CD14-positive monocyte (primary cell): ENCODE data around the gene LRIG1. TPM values are rescaled to one million over a fixed set of nuclear protein-coding genes. Genes with fewer than 3 reads are reported as not detected.

Experiments
- DNase-seq, 3 donors: peaks; one replicate each; pipeline ENCODE4 v3.0.0-alpha.2; 2011 to 2022
- H2AFZ ChIP-seq: 2 replicates; pipeline ENCODE4 v1.6.0; 2012; ENCODE audit warnings: mild to moderate bottlenecking, low read depth, low read length, inconsistent platforms; ENCODE audit not compliant: insufficient read depth, poor library complexity, severe bottlenecking
- H3K27ac ChIP-seq, 2 donors: 1 replicate in 1 of 2; 2 replicates in 1 of 2; pipeline ENCODE4 v1.5.1; 2012 to 2013; ENCODE audit warnings: low read length in 2 of 2, control low read depth in 1 of 2, inconsistent platforms in 1 of 2, low read depth in 1 of 2, mild to moderate bottlenecking in 1 of 2
- H3K27me3 ChIP-seq, 2 donors: one replicate each; pipeline versions ENCODE4 v1.6.0 to v1.6.1; 2011 to 2013; ENCODE audit warnings: low read length in 2 of 2; ENCODE audit not compliant: control insufficient read depth in 2 of 2, insufficient read depth in 2 of 2
- H3K36me3 ChIP-seq, 2 donors: replicated peaks in 1 of 2; 1 replicate in 1 of 2; 2 replicates in 1 of 2; pipeline versions ENCODE4 v1.5.1 to v1.6.1; 2012 to 2013; ENCODE audit warnings: low read length in 2 of 2, control low read depth in 1 of 2, inconsistent platforms in 1 of 2, mild to moderate bottlenecking in 1 of 2; ENCODE audit not compliant: insufficient read depth in 2 of 2, control insufficient read depth in 1 of 2
- H3K4me1 ChIP-seq, 2 donors: 1 replicate in 1 of 2; 2 replicates in 1 of 2; pipeline versions ENCODE4 v1.5.1 to v1.6.1; 2012 to 2013; ENCODE audit warnings: low read length in 2 of 2, control low read depth in 1 of 2, inconsistent platforms in 1 of 2, mild to moderate bottlenecking in 1 of 2, moderate library complexity in 1 of 2; ENCODE audit not compliant: insufficient read depth in 2 of 2, control insufficient read depth in 1 of 2
- H3K4me2 ChIP-seq: replicated peaks from 2 replicates; pipeline ENCODE3; 2012; ENCODE audit warnings: low read length, moderate library complexity, mild to moderate bottlenecking; ENCODE audit not compliant: poor library complexity, severe bottlenecking; ENCODE audit errors: extremely low read depth
- H3K4me3 ChIP-seq, 3 experiments: fragments of 200-600 bp in 1 of 3; sonication (generic) in 1 of 3; replicated peaks in 1 of 3; 1 replicate in 2 of 3; 2 replicates in 1 of 3; pipeline ENCODE4 v1.5.1; 2011 to 2013; ENCODE audit warnings: low read length in 3 of 3, mild to moderate bottlenecking in 3 of 3, control low read depth in 2 of 3, low read depth in 2 of 3, inconsistent platforms in 1 of 3, moderate library complexity in 1 of 3
- H3K79me2 ChIP-seq: 2 replicates; pipeline ENCODE4 v1.6.0; 2012; ENCODE audit warnings: mild to moderate bottlenecking, control low read depth, inconsistent platforms, low read length, moderate library complexity; ENCODE audit not compliant: insufficient read depth
- H3K9ac ChIP-seq: 2 replicates; pipeline ENCODE4 v1.6.0; 2017; ENCODE audit warnings: low read length, mild to moderate bottlenecking; ENCODE audit not compliant: insufficient read depth, poor library complexity, severe bottlenecking
- H3K9me3 ChIP-seq, 2 donors: replicated peaks in 1 of 2; 1 replicate in 1 of 2; 2 replicates in 1 of 2; pipeline versions ENCODE4 v1.5.1 to v1.6.1; 2012 to 2013; ENCODE audit warnings: low read length in 2 of 2, control low read depth in 1 of 2; ENCODE audit not compliant: control insufficient read depth in 1 of 2, insufficient read depth in 1 of 2
- H4K20me1 ChIP-seq: 2 replicates; pipeline ENCODE4 v1.6.0; 2012; ENCODE audit warnings: mild to moderate bottlenecking, low read length, control low read depth, moderate library complexity; ENCODE audit not compliant: insufficient read depth
- H3K27ac Mint-ChIP-seq, 7 donors: one replicate each; pipeline ENCODE4 v1.8.0; 2020; ENCODE audit warnings: mild to moderate bottlenecking in 7 of 7, mixed read lengths in 7 of 7, moderate library complexity in 6 of 7, inconsistent platforms in 2 of 7
- H3K27me3 Mint-ChIP-seq, 3 donors: one replicate each; pipeline ENCODE4 v1.8.0; 2021 to 2022; ENCODE audit warnings: low read depth in 3 of 3, mild to moderate bottlenecking in 3 of 3, mixed read lengths in 3 of 3, moderate library complexity in 3 of 3, inconsistent platforms in 1 of 3
- H3K36me3 Mint-ChIP-seq, 2 donors: one replicate each; pipeline ENCODE4 v1.8.0; 2020; ENCODE audit warnings: mixed read lengths in 2 of 2, inconsistent platforms in 1 of 2, mild to moderate bottlenecking in 1 of 2
- H3K4me1 Mint-ChIP-seq: one replicate; pipeline ENCODE4 v1.8.0; 2020; ENCODE audit warnings: mild to moderate bottlenecking, mixed read lengths
- H3K4me3 Mint-ChIP-seq, 2 donors: one replicate each; pipeline ENCODE4 v1.8.0; 2020; ENCODE audit warnings: mild to moderate bottlenecking in 2 of 2, mixed read lengths in 2 of 2, moderate library complexity in 1 of 2
- H3K9me3 Mint-ChIP-seq, 7 donors: one replicate each; pipeline ENCODE4 v1.8.0; 2020 to 2022; ENCODE audit warnings: mixed read lengths in 7 of 7, mild to moderate bottlenecking in 6 of 7, moderate library complexity in 6 of 7, inconsistent platforms in 2 of 7
- CTCF ChIP-seq: fragments of 200-600 bp; IDR thresholded peaks from one replicate; pipeline ENCODE4 v1.8.0; 2022; ENCODE audit warnings: antibody characterized with exemption, mild to moderate bottlenecking
- WGBS: methylation state at CpG from one replicate; pipeline ENCODE4 v1.1.5; 2013; ENCODE audit warnings: missing lambda C conversion rate; ENCODE audit not compliant: insufficient coverage; 5-methylcytosine and 5-hydroxymethylcytosine counted together
- intact Hi-C, 2 donors: fragments of 100-400 bp; cut with micrococcal nuclease; formaldehyde crosslinking; loops; one replicate each; pipeline versions ENCODE4 v1.15.0 to v1.15.1; 2023
- polyA plus RNA-seq, 3 donors: library from polyadenylated mRNA; depleted of rRNA in 1 of 3; unstranded in 2 of 3; stranded (reverse) in 1 of 3; fragments of 300-500 nt in 2 of 3; fragments of >200 nt in 1 of 3; fragmentation: Illumina TruSeq in 2 of 3; gene quantifications; 1 replicate in 2 of 3; 2 replicates in 1 of 3; pipeline ENCODE4 v1.2.3, GENCODE V29; 2012 to 2021

The LRIG1 gene
- polyA plus RNA-seq, 3 donors: 0.82 to 1.9 (median 1.0) TPM

GRCh38 chr3:66484106-66484844 is 16.5 kb downstream of the LRIG1 start:
- H2AFZ ChIP-seq: no peak overlapping the region
- H3K4me2 ChIP-seq: no peak overlapping the region
- Mint-ChIP-seq H3K27ac (no peak overlapping the region), H3K4me3 (no peak overlapping the region), H3K27me3 (peaks cover 0 to 3% (median 0%) of the 10 kb centered on the region in 3 donors), H3K9me3 (peaks cover 3 to 9% (median 8%) of the 10 kb centered on the region in 7 donors), H3K36me3 (no peaks in the 10 kb centered on the region), H3K4me1 (peaks cover 23% of the 10 kb centered on the region)
- H3K9me3 ChIP-seq: peaks cover 3 to 6% of the 10 kb centered on the region in 2 donors
- no peak overlapping the region for H3K4me3 ChIP-seq
- no peak for DNase-seq
- intact Hi-C loops: no loop called here
- H3K27ac ChIP-seq: no peak overlapping the region
- no peaks in the 10 kb centered on the region for H3K27me3 ChIP-seq
- no peaks in the 10 kb centered on the region for H3K36me3 ChIP-seq
- WGBS: 95% methylated on average over 3 of the region's 9 CpGs
- TF ChIP-seq CTCF: no peak
- no peaks in the 10 kb centered on the region for H3K4me1 ChIP-seq
- H3K9ac ChIP-seq: no peak overlapping the region
- H3K79me2 ChIP-seq: no peaks in the 10 kb centered on the region
- H4K20me1 ChIP-seq: no peaks in the 10 kb centered on the region

- H3K4me1 ChIP-seq: no peaks in the 10 kb centered on the region
- no peak overlapping the region for H3K4me3 ChIP-seq
- intact Hi-C loops: no loop called here
- Mint-ChIP-seq H3K36me3 (no peaks in the 10 kb centered on the region), H3K9me3 (peaks cover 5 to 12% (median 9%) of the 10 kb centered on the region in 7 donors), H3K27ac (no peak overlapping the region), H3K4me1 (peaks cover 21% of the 10 kb centered on the region), H3K27me3 (peaks cover 0 to 3% (median 0%) of the 10 kb centered on the region in 3 donors), H3K4me3 (no peak overlapping the region)
- no peak for TF ChIP-seq CTCF
- H4K20me1 ChIP-seq: no peaks in the 10 kb centered on the region
- H3K27me3 ChIP-seq: no peaks in the 10 kb centered on the region
- DNase-seq: no peak
- WGBS: 37% methylated on average over 8 of the region's 13 CpGs
- no peaks in the 10 kb centered on the region for H3K36me3 ChIP-seq
- H2AFZ ChIP-seq: no peak overlapping the region
- H3K9me3 ChIP-seq: peaks cover 3 to 6% of the 10 kb centered on the region in 2 donors
- no peaks in the 10 kb centered on the region for H3K79me2 ChIP-seq
- H3K27ac ChIP-seq: no peak overlapping the region
- H3K4me2 ChIP-seq: no peak overlapping the region
- H3K9ac ChIP-seq: no peak overlapping the region
Observed at GRCh38 chr3:66483409-66483906, 17.4 kb downstream of the LRIG1 start.
